IMR-90 (cell line): Measurements from ENCODE around the gene OR51Q1. TPM values are rescaled to one million over a fixed set of nuclear protein-coding genes. Genes with fewer than 3 reads are reported as not detected.

Experiments
- ATAC-seq: fragments of 200-7000 bp; cut with Tn5 transposase; 2 replicates; pipeline ENCODE4 v1.9.1; 2020; ENCODE audit warnings: low read depth, mild to moderate bottlenecking, moderate library complexity
- BruUV-seq: library from RNA; stranded (reverse); fragments of 400-500 nt; replicated peaks from 2 replicates; lab custom pipeline; 2021; lab: Mats Ljungman, UMichigan
- CTCF ChIA-PET: fragments of 300-600 bp; formaldehyde crosslinking; extraction: SDS; loops from one replicate; lab custom pipeline; 2021; ENCODE audit warnings: antibody characterized with exemption; lab: Yijun Ruan, JAX
- POLR2A ChIA-PET: fragments of 300-600 bp; sonication (Branson Sonifier 250); formaldehyde crosslinking; loops from one replicate; lab custom pipeline; 2022; ENCODE audit warnings: antibody characterized with exemption; ENCODE audit not compliant: unreplicated experiment; lab: Charles Lee
- DNase-seq: peaks from one replicate; pipeline ENCODE4 v3.0.0; 2013
- H2AFZ ChIP-seq: replicated peaks from 2 replicates; pipeline ENCODE3; 2013; ENCODE audit warnings: low read length, mild to moderate bottlenecking; ENCODE audit not compliant: poor library complexity
- H2AK5ac ChIP-seq: 2 replicates; pipeline ENCODE4 v1.6.1; 2013; ENCODE audit warnings: low read depth, low read length, inconsistent platforms
- H2AK9ac ChIP-seq: replicated peaks from 2 replicates; pipeline ENCODE3; 2013; ENCODE audit warnings: mild to moderate bottlenecking, low read depth, low read length, moderate library complexity; ENCODE audit not compliant: poor library complexity
- H2BK120ac ChIP-seq: 2 replicates; pipeline ENCODE4 v1.6.1; 2013; ENCODE audit warnings: low read depth, low read length, inconsistent platforms
- H2BK15ac ChIP-seq: 3 replicates; pipeline ENCODE4 v1.6.1; 2013; ENCODE audit warnings: low read depth, low read length, inconsistent platforms
- H2BK20ac ChIP-seq: 2 replicates; pipeline ENCODE4 v1.6.1; 2013; ENCODE audit warnings: low read depth, mild to moderate bottlenecking, inconsistent platforms, low read length, moderate library complexity
- H2BK5ac ChIP-seq: 2 replicates; pipeline ENCODE4 v1.6.1; 2013; ENCODE audit warnings: mild to moderate bottlenecking, low read depth, low read length, inconsistent platforms; ENCODE audit not compliant: poor library complexity, severe bottlenecking
- H3K14ac ChIP-seq: replicated peaks from 2 replicates; pipeline ENCODE4 v1.6.1; 2013; ENCODE audit warnings: low read depth, low read length, inconsistent platforms
- H3K18ac ChIP-seq: 2 replicates; pipeline ENCODE4 v1.6.1; 2013; ENCODE audit warnings: low read depth, low read length, control low read depth
- H3K23ac ChIP-seq: 2 replicates; pipeline ENCODE4 v1.6.1; 2013; ENCODE audit warnings: low read depth, low read length, inconsistent platforms
- H3K27ac ChIP-seq: 2 replicates; pipeline ENCODE4 v1.5.1; 2013; ENCODE audit warnings: mild to moderate bottlenecking, control low read depth, low read length; ENCODE audit not compliant: insufficient read depth
- H3K27me3 ChIP-seq: 2 replicates; pipeline ENCODE4 v1.6.1; 2013; ENCODE audit warnings: low read length; ENCODE audit not compliant: control insufficient read depth, insufficient read depth
- H3K36me3 ChIP-seq: 2 replicates; pipeline ENCODE4 v1.6.1; 2013; ENCODE audit warnings: low read length, mixed read lengths; ENCODE audit not compliant: control insufficient read depth, insufficient read depth
- H3K4ac ChIP-seq: 2 replicates; pipeline ENCODE4 v1.6.1; 2013; ENCODE audit warnings: low read depth, low read length, inconsistent platforms
- H3K4me1 ChIP-seq: 2 replicates; pipeline ENCODE4 v1.6.1; 2013; ENCODE audit warnings: low read length, mixed read lengths; ENCODE audit not compliant: control insufficient read depth, insufficient read depth
- H3K4me2 ChIP-seq: 2 replicates; pipeline ENCODE4 v1.6.1; 2013; ENCODE audit warnings: low read depth, mild to moderate bottlenecking, control low read depth, low read length, moderate library complexity
- H3K4me3 ChIP-seq: 2 replicates; pipeline ENCODE4 v1.5.1; 2013; ENCODE audit warnings: low read depth, mild to moderate bottlenecking, control low read depth, low read length, moderate library complexity; ENCODE audit not compliant: insufficient read depth
- H3K56ac ChIP-seq: 2 replicates; pipeline ENCODE4 v1.6.1; 2013; ENCODE audit warnings: low read length, inconsistent platforms; ENCODE audit not compliant: insufficient read depth; ENCODE audit errors: extremely low read depth
- H3K79me1 ChIP-seq, 2 experiments: 2 replicates each; pipeline ENCODE4 v1.6.1; 2013; ENCODE audit warnings: low read length in 2 of 2, inconsistent platforms in 1 of 2, low read depth in 1 of 2
- H3K9ac ChIP-seq: 2 replicates; pipeline ENCODE4 v1.6.1; 2013; ENCODE audit warnings: low read depth, low read length, control low read depth
- H3K9me1 ChIP-seq: 2 replicates; pipeline ENCODE4 v1.6.1; 2013; ENCODE audit warnings: low read length, inconsistent platforms; ENCODE audit not compliant: insufficient read depth
- H3K9me3 ChIP-seq: 2 replicates; pipeline ENCODE4 v1.6.1; 2013; ENCODE audit warnings: low read length; ENCODE audit not compliant: control insufficient read depth, insufficient read depth
- H4K20me1 ChIP-seq: 2 replicates; pipeline ENCODE4 v1.6.1; 2013; ENCODE audit warnings: low read length, inconsistent platforms; ENCODE audit not compliant: insufficient read depth
- H4K5ac ChIP-seq: 2 replicates; pipeline ENCODE4 v1.6.1; 2013; ENCODE audit warnings: mild to moderate bottlenecking, low read depth, low read length, control low read depth
- H4K8ac ChIP-seq, 2 experiments: 2 replicates each; pipeline ENCODE4 v1.6.1; 2013; ENCODE audit warnings: low read depth in 2 of 2, low read length in 2 of 2, control low read depth in 1 of 2, inconsistent platforms in 1 of 2
- H4K91ac ChIP-seq: 2 replicates; pipeline ENCODE4 v1.6.1; 2013; ENCODE audit warnings: low read depth, low read length, inconsistent platforms; ENCODE audit not compliant: insufficient read depth
- BHLHE40 ChIP-seq: fragments of 150-350 bp; IDR thresholded peaks from 2 replicates; pipeline ENCODE4 v1.6.1; 2016; ENCODE audit warnings: mild to moderate bottlenecking, low read depth, low read length
- CEBPB ChIP-seq: IDR thresholded peaks from 2 replicates; pipeline ENCODE4 v1.6.1; 2012; ENCODE audit warnings: low read depth, low read length, improper control_type of control experiment
- CHD1 ChIP-seq: IDR thresholded peaks from 2 replicates; pipeline ENCODE4 v1.6.1; 2012; ENCODE audit warnings: low read depth, low read length, improper control_type of control experiment
- FOS ChIP-seq: fragments of 150-350 bp; IDR thresholded peaks from 2 replicates; pipeline ENCODE4 v1.6.1; 2016; ENCODE audit warnings: low read depth, low read length
- MAFK ChIP-seq: IDR thresholded peaks from 2 replicates; pipeline ENCODE4 v1.6.1; 2012; ENCODE audit warnings: low read depth, low read length, improper control_type of control experiment
- MAZ ChIP-seq: IDR thresholded peaks from 2 replicates; pipeline ENCODE4 v1.6.1; 2012; ENCODE audit warnings: low read depth, mild to moderate bottlenecking, low read length, improper control_type of control experiment, moderate library complexity, borderline replicate concordance
- MXI1 ChIP-seq: IDR thresholded peaks from 2 replicates; pipeline ENCODE4 v1.6.1; 2012; ENCODE audit warnings: low read depth, mild to moderate bottlenecking, low read length, moderate library complexity, borderline replicate concordance
- POLR2A ChIP-seq: IDR thresholded peaks from 2 replicates; pipeline ENCODE4 v1.6.1; 2012; ENCODE audit warnings: mild to moderate bottlenecking, low read depth, low read length
- RAD21 ChIP-seq: IDR thresholded peaks from 2 replicates; pipeline ENCODE4 v1.6.1; 2012; ENCODE audit warnings: low read length, improper control_type of control experiment
- RCOR1 ChIP-seq: IDR thresholded peaks from 2 replicates; pipeline ENCODE4 v1.6.1; 2012; ENCODE audit warnings: mild to moderate bottlenecking, low read length, improper control_type of control experiment; ENCODE audit not compliant: insufficient replicate concordance
- RFX5 ChIP-seq: IDR thresholded peaks from 2 replicates; pipeline ENCODE4 v1.8.0; 2012; ENCODE audit warnings: low read depth, mild to moderate bottlenecking, low read length, moderate library complexity
- USF2 ChIP-seq: fragments of 150-350 bp; IDR thresholded peaks from 2 replicates; pipeline ENCODE4 v1.6.1; 2017; ENCODE audit warnings: mild to moderate bottlenecking, antibody characterized with exemption, low read length, low read depth
- WGBS, 2 experiments: methylation state at CpG; one replicate each; pipeline versions ENCODE4 v1.1.5 to v1.1.7; 2013; ENCODE audit warnings: missing lambda C conversion rate in 2 of 2; ENCODE audit not compliant: insufficient read length in 1 of 2; ENCODE audit errors: extremely low coverage in 2 of 2; 5-methylcytosine and 5-hydroxymethylcytosine counted together
- dilution Hi-C: fragments of 300-500 bp; cut with HindIII; formaldehyde crosslinking; loops from one replicate; pipeline ENCODE4 v1.14.3; 2018; ENCODE audit warnings: low sequenced_read_pairs; ENCODE audit not compliant: unreplicated experiment
- in situ Hi-C: fragments of 300-500 bp; cut with MboI; formaldehyde crosslinking; loops from 3 replicates; pipeline ENCODE4 v1.14.3; 2019; ENCODE audit warnings: low sequenced_read_pairs, inconsistent platforms, mixed read lengths
- intact Hi-C: fragments of 100-400 bp; cut with micrococcal nuclease; formaldehyde crosslinking; loops from 2 replicates; pipeline ENCODE4 v1.10.0; 2022
- polyA plus RNA-seq, 3 experiments: library from polyadenylated mRNA; depleted of rRNA; stranded (reverse); fragments of >200 nt; gene quantifications; 2 replicates each; pipeline ENCODE4 v1.2.3, GENCODE V29; 2012; ENCODE audit warnings: low replicate concordance in 1 of 3
- total RNA-seq: library from RNA; depleted of rRNA; stranded (reverse); fragments of >200 nt; gene quantifications from 2 replicates; pipeline ENCODE4 v1.2.3, GENCODE V29; 2012

The OR51Q1 gene
- total and polyA plus RNA-seq, 2 of the 4 experiments (the other 2 are of a cell fraction), result not detected

DNA sequence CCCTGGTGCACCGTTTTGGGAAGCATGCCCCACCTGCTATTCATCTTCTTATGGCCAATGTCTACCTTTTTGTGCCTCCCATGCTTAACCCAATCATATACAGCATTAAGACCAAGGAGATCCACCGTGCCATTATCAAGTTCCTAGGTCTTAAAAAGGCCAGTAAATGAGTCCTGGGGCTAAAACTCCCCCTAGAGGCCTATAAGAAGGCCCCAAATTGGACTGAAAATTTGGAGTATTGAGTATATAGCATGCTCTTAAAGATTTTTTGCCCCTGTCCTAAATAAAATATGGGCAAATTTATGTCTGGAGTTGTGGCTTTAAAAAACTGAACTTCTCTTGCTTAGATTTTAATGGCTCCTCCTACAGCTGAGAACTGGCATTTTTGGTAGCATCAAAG lies 31.7 kb upstream of the OR51Q1 start:
- Histone ChIP-seq H3K9me3 (no peaks in the 10 kb centered on the region), H2BK20ac (no peak overlapping the region), H3K4me2 (no peak overlapping the region), H2AK9ac (no peak overlapping the region), H2BK5ac (no peak overlapping the region), H4K91ac (no peak overlapping the region), H2AFZ (no peak overlapping the region), H4K20me1 (no peaks in the 10 kb centered on the region), H3K79me1 (no peaks in the 10 kb centered on the region), H2BK120ac (no peak overlapping the region), H4K5ac (no peak overlapping the region), H3K4me3 (no peak overlapping the region), H3K4me1 (no peaks in the 10 kb centered on the region), H2AK5ac (no peak overlapping the region), H3K4ac (no peak overlapping the region), H3K9me1 (no peaks in the 10 kb centered on the region), H3K27ac (no peak overlapping the region), H3K27me3 (no peaks in the 10 kb centered on the region), H3K56ac (no peak overlapping the region), H3K36me3 (no peaks in the 10 kb centered on the region), H3K23ac (no peak overlapping the region), H4K8ac (no peak overlapping the region), H3K14ac (no peak overlapping the region), H2BK15ac (no peak overlapping the region), H3K9ac (no peak overlapping the region), H3K18ac (no peak overlapping the region)
- intact Hi-C loops (no loop called here), in situ Hi-C loops (no loop called here), dilution Hi-C loops (no loop called here)
- no CpG with 5 or more reads among the region's 2 CpGs for WGBS, 2 experiments
- ChIA-PET CTCF (interaction anchor here (0.6 kb wide), 1 partner anchor 225 kb away, joined by 3 read pairs; no protein-coding TSS in a partner anchor), POLR2A (no interaction called here)
- no TSS peak for BruUV-seq
- no peak for ATAC-seq
- no peak for TF ChIP-seq RAD21
- TF ChIP-seq CEBPB, result no peak
- TF ChIP-seq MXI1, result no peak
- TF ChIP-seq USF2, result no peak
- TF ChIP-seq RFX5, result no peak
- TF ChIP-seq BHLHE40, result no peak
- no peak for TF ChIP-seq RCOR1
- TF ChIP-seq POLR2A, result no peak
- no peak for TF ChIP-seq MAFK
- no peak for TF ChIP-seq FOS
- no peak for TF ChIP-seq MAZ
- TF ChIP-seq CHD1, result no peak
- no peak for DNase-seq
